Dermis blood vessel endothelial cell (primary cell): ENCODE data around the gene LIG3. TPM values are rescaled to one million over a fixed set of nuclear protein-coding genes. Genes with fewer than 3 reads are reported as not detected.
A peak's percentile ranks its signal among the peaks of the same experiment; 100 is the strongest.
"Not testable (repeated sequence)": the region's sequence is repeated elsewhere in the genome, so short reads cannot be mapped to it uniquely, and the experiment has no call there.

ENCODE experiments used
- DNase-seq: peaks from one replicate; pipeline ENCODE4 v3.0.0; 2010
- total RNA-seq: library from RNA; depleted of rRNA; stranded (reverse); fragments of >200 nt; gene quantifications from 2 replicates; pipeline ENCODE4 v1.2.3, GENCODE V29; 2014

Gene LIG3
- 23.1 and 37.8 TPM in 2 replicates for total RNA-seq

DNA sequence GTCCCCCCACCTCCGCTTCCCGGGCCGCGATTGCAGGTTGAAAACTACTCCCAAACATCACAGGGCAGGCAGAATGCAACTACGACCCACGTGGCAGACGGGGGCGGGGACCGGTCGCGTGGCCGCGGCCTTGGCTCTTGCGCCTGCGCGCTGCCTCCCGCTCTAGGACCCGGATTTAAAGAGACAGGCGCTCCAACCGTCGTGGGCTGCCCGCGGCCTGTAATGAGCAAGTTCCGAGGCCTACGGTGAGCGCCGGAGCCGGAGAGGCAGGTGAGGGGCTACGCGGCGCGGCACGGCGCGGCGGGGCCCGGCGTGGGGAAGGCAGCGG lies at the start of gene LIG3:
TSS of gene LIG3 (plus strand) at position 160 of the 328 bp plus-strand sequence. CDS start 2,494 bp downstream, outside the sequence.
- peak; percentile 95 for DNase-seq

- not testable (repeated sequence) for DNase-seq
Measured at GRCh38 chr17:34950780-34951179, 29.5 kb upstream of the LIG3 start.

DNA sequence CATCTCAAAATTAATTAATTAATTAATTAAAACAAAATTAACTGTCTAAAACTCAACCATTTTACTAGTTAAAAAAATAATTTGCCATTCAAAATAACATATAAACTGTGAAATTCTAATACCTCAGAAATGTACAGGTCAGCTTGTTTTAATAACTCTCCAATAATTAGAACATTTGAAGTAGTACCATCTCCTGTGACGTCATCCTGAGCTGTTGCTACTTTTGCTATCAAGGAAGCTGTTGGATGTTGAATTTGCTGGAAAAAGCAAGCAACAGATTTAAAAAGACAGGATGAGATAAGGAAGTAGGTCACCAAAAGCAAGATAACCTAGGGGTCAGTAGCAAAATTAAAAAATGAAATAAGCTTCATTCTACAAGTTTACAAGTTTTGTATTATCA lies 21.9 kb upstream of the LIG3 start:
- DNase-seq = no peak

- peak; percentile 98 for DNase-seq
Measured at GRCh38 chr17:34961093-34961911, 19.0 kb upstream of the LIG3 start, which contains the start of the genes CCT6B and ZNF830. CCT6B (minus strand) TSS chr17:34961460; CDS start chr17:34961393, 67 bp downstream. ZNF830 (plus strand) TSS chr17:34961540; CDS start chr17:34961567, 27 bp downstream.

- DNase-seq = no peak
Measured at GRCh38 chr17:34974179-34974578, 6.1 kb upstream of the LIG3 start.

DNA sequence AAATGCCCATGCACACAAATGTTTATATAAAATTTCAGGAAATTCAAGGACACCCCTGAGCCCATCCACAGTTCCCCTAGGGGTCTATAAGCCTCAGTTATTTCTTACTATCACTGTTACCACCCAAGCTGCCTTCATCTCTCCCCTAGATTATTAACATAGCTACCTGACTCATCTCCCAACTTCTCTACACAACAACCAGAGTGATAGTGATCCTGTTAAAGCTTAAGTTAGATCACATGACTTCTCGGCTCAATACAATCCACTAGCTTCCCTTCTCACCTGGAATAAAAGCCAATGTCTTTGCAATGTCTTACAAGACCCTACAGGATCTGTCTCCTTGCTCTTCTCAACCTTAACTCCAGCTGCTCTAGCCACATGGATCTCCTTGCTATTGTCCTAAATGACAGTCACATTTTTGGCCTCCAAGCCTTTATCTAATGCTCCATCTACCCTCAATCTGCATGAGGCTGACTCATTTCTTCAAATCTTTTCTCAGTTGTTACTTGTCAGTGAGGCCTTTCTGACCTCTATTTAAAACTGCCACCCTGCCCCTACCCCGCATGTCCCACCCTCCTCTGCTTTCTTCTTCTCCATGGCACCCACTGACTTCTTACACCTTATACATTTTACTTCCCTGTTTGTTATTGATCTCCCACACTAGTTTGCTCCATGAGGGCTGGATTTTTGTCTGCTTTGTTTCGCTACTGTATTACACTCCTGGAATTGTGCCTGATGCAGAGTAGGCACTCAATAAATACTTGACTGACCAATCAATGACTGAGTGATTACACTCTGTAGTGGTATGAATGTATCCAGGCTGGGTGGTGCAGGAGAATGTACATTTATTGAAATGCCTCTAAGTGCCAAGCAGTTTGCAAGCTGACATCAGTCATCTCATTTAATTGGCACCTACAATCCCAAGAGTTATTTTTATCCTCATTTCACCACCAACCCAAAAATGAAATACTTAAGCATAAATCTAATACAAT lies 5.2 kb upstream of the LIG3 start:
- DNase-seq = no peak

DNA sequence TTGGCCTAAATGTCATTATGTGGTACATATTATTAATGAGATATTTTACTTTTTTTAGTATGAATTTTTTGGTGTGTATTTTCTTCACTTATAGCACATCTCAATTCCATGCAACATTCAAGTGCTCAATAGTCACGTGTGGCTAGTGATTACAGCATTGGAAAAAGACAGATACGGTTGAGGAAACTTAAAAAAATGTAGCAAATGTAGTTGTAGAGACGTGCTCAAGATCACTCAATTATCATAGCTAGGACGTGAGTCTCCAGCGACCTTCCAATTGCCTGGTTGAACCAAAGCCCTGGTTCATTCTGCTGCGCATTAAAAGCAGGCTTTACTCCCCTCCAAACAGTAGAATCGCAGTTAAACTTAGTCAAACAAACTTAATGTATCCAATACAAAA lies 1.2 kb upstream of the LIG3 start:
- no peak for DNase-seq

DNA sequence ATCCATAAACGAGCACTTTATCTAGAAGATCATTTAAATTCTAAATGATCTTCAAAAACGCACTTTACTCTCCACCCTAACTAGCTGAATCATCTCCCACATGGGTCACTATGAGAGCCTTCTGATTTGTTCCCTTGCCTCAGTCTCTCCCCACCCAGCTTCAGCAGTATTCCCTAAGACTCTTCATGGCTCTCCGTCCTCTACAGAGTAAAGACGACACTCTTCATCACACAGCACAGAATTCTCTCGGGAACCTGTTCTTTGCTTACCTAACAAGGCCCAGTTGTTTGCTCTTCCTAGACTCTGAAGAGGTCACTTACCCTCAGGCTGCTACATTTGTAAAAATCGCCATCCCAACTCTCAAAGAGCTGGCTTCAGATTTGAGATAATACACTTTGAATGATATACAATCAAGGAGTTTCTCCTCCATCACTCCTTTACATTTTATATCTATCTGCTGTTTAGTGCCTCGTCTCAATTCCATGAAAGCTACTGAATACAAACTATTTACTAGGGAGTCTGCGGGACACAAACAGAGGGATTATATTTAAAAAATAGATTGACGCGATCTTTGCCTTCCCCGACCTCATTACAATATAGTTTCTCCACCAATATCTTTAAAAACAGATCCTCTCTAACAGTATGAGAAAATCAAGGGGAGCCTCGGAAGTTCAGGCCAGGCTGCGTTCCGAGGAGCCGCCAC lies 511 bp upstream of the LIG3 start:
- no peak for DNase-seq

DNA sequence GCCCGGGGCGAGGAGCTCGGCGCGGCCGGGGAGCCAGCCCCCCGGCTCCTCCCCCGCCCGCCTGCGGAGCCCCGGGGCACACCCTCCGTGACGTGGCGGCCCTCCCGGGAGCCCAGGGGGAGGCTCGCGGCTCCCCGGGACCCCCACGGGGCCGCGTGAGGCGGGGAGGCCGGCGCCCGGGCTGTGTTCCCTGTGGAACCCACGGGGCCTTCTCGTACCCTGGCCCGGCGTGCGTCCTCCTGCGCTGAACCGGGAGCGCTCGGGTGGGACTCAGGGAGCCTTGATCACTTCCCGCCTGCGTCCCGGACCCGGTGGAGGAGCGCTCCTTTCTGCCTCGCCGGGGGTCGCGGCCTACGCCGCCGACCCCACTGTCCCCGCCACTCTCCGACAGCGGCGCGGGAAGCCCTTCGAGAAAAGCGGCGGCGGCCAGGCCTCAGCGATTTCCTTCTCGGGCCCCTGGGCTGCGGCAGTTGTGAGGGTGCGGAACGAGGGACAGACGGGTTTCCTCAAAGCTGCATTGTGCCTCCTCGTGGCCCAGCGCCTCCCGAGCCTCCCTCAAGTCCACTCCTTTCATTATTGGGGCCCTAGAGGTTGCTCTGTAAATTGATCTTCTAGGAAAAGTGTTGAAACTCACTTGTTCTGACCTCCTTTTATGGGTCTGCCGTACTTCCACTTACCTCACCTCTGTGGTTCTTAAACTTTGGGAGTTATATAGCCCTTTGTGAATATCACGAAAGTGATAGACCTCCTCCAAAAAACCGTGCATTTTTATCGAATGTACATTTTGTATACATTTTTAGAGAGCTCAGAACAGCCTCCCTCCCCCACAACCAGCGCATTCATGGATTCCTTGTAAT lies 597 bp downstream of the LIG3 start:
- DNase-seq = peak; percentile 88

- peak; percentile 64 for DNase-seq
Measured at GRCh38 chr17:34981538-34982241, 1.4 kb downstream of the LIG3 start.

- DNase-seq = no peak
Measured at GRCh38 chr17:34987232-34987631, 6.9 kb downstream of the LIG3 start.

- DNase-seq = no peak
Measured at GRCh38 chr17:34988644-34989043, 8.3 kb downstream of the LIG3 start.

DNA sequence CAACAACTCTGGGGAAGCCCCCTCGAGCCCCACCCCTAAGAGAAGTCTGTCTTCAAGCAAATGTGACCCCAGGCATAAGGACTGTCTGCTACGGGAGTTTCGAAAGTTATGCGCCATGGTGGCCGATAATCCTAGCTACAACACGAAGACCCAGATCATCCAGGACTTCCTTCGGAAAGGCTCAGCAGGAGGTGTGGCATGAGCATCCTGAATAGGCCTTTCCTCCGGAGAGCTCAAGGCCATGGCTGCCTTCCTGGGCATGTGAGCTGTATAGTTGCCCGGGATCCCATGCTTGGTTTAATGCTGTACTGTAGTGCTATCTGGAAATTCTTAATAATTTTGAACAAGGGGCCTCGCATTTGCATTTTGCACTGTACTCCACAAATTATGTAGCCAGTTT lies 9.2 kb downstream of the LIG3 start:
- no peak for DNase-seq

- no peak for DNase-seq
Measured at GRCh38 chr17:34990921-34991365, 10.6 kb downstream of the LIG3 start.

DNA sequence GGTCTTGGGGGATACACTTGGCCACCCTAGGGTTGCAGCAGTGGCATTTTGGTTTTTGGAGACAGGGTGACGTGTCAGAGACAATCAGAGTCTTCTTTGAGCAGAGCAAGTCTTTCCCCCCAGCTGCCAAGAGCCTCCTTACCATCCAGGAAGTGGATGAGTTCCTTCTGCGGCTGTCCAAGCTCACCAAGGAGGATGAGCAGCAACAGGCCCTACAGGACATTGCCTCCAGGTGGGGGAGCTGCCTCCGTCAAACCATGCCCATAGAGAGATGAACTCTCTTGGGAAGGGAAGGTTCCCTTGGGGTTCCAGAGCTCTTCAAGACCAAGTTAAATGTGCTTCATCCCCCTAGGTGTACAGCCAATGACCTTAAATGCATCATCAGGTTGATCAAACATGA lies 11.3 kb downstream of the LIG3 start:
- no peak for DNase-seq

DNA sequence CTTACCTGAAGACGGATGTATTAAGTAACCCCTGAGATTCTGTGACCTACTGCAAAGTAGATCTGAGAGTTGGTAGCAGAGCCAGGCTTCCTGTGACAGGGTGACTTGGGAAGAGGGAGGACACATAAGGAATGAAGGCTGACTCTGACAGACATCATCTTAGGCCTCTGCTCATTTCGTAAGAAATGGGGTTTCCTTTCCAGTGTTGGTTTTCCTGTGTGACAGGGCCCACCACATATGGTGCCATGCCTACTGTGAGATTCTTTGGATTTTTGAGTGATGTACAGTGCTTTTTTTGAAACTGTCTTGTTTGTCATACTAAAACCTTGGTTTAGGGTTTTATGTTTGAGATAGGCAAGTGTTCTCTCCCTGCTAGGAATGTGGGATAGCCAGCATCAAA lies 12.7 kb downstream of the LIG3 start:
- DNase-seq = no peak

- DNase-seq = no peak
Measured at GRCh38 chr17:34996422-34997285, 16.3 kb downstream of the LIG3 start.

DNA sequence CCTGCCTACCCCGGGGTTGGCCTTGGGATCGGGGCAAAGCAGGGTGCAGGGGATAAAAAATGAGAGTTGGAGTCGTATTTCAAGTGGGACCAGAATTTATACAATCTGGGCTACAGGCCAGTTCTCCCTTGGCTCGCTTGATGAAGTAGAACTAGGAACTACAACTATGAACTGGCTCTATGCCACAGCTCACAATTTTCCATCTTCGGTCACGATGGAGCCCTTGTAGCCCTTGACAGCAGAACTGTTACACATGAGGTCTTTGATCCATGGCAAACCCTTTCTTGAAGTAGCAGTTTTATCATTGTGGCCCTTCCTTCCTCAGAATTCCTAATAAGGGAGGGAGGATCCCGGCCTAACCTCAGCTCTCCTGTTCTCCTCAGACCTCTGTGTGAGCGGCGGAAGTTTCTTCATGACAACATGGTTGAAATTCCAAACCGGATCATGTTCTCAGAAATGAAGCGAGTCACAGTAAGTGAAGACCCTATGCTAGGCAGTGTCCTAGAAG lies 17.1 kb downstream of the LIG3 start:
- DNase-seq = no peak

GRCh38 chr17:34998205-34998604 lies 17.9 kb downstream of the LIG3 start:
- DNase-seq = peak; percentile 90

DNA sequence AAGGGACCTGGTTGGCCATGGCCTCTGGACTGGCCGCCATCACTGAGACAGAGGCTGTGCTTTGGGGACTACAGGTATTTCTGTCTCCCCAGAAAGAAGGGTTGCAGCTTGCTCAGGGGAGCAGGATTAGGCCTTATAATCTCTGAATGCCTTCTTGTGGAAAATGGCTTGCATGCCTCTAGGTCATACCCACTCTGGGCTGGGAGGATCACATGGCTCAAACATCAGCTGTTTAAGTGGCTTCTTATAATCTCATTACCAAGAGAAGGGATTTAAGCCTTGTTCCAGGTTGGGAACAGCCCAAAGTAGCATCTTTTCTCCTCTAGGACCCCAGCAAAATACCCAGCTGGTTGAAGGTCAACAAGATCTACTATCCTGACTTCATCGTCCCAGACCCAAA lies 19.1 kb downstream of the LIG3 start:
- no peak for DNase-seq
